Duodenal mucosa (tissue), 2 donors: ENCODE measurements around the gene NOP16.

Experiments
- H3K27ac ChIP-seq: one replicate; pipeline ENCODE4 v1.7.0; 2013; ENCODE audit warnings: low read depth, low read length
- H3K27me3 ChIP-seq, 2 donors: one replicate each; pipeline ENCODE4 v1.7.0; 2013; ENCODE audit warnings: low read length in 2 of 2, control low read depth in 1 of 2; ENCODE audit not compliant: insufficient read depth in 2 of 2, control insufficient read depth in 1 of 2
- H3K36me3 ChIP-seq, 2 donors: one replicate each; pipeline ENCODE4 v1.7.0; 2013; ENCODE audit warnings: low read length in 2 of 2, control low read depth in 1 of 2; ENCODE audit not compliant: insufficient read depth in 2 of 2, control insufficient read depth in 1 of 2
- H3K4me1 ChIP-seq, 2 donors: one replicate each; pipeline ENCODE4 v1.7.0; 2013; ENCODE audit warnings: low read length in 2 of 2, control low read depth in 1 of 2; ENCODE audit not compliant: insufficient read depth in 2 of 2, control insufficient read depth in 1 of 2
- H3K4me3 ChIP-seq, 2 donors: one replicate each; pipeline ENCODE4 v1.7.0; 2013; ENCODE audit warnings: low read length in 2 of 2, low read depth in 1 of 2
- H3K9ac ChIP-seq, 2 donors: one replicate each; pipeline ENCODE4 v1.7.0; 2013; ENCODE audit warnings: low read length in 2 of 2, low read depth in 1 of 2
- H3K9me3 ChIP-seq, 2 donors: one replicate each; pipeline ENCODE4 v1.7.0; 2013; ENCODE audit warnings: low read length in 2 of 2, control low read depth in 1 of 2; ENCODE audit not compliant: control insufficient read depth in 1 of 2

The NOP16 gene

GRCh38 chr5:176400382-176401156, 12.2 kb upstream of the NOP16 start:
- Histone ChIP-seq H3K27me3 (no peaks in the 10 kb centered on the region), H3K4me1 (peaks cover 34 to 45% of the 10 kb centered on the region in 2 donors), H3K9ac (peak overlapping the region; percentile 48 to 55), H3K27ac (peak overlapping the region; percentile 56), H3K36me3 (peaks cover 5 to 22% of the 10 kb centered on the region in 2 donors), H3K9me3 (no peaks in the 10 kb centered on the region), H3K4me3 (peak overlapping the region in 1 of 2 donors; percentile 10)

GRCh38 chr5:176397736-176398420, 9.5 kb upstream of the NOP16 start:
- Histone ChIP-seq H3K27ac (no peak overlapping the region), H3K4me3 (no peak overlapping the region), H3K36me3 (peaks cover 12 to 40% of the 10 kb centered on the region in 2 donors), H3K27me3 (no peaks in the 10 kb centered on the region), H3K4me1 (peaks cover 24 to 28% of the 10 kb centered on the region in 2 donors), H3K9me3 (no peaks in the 10 kb centered on the region), H3K9ac (no peak overlapping the region)

- peaks cover 16 to 56% of the 10 kb centered on the region in 2 donors for H3K36me3 ChIP-seq
These were observed 7.9 kb upstream of the NOP16 start for GRCh38 chr5:176396330-176396729.

GRCh38 chr5:176394881-176395675, 6.7 kb upstream of the NOP16 start:
- H3K36me3 ChIP-seq = peaks cover 20 to 63% of the 10 kb centered on the region in 2 donors
- H3K4me3 ChIP-seq = no peak overlapping the region
- no peaks in the 10 kb centered on the region for H3K27me3 ChIP-seq
- no peak overlapping the region for H3K9ac ChIP-seq
- no peaks in the 10 kb centered on the region for H3K9me3 ChIP-seq
- H3K4me1 ChIP-seq = peaks cover 1 to 6% of the 10 kb centered on the region in 2 donors
- no peak overlapping the region for H3K27ac ChIP-seq

More at GRCh38 chr5:176396330-176396729, 7.9 kb upstream of the NOP16 start:
- Histone ChIP-seq H3K4me1 (peaks cover 14% of the 10 kb centered on the region in 2 donors), H3K9me3 (no peaks in the 10 kb centered on the region), H3K9ac (no peak overlapping the region), H3K27me3 (no peaks in the 10 kb centered on the region), H3K4me3 (no peak overlapping the region), H3K27ac (no peak overlapping the region)

GRCh38 chr5:176394096-176394495, 5.7 kb upstream of the NOP16 start:
- Histone ChIP-seq H3K27ac (no peak overlapping the region), H3K9ac (no peak overlapping the region), H3K9me3 (no peaks in the 10 kb centered on the region), H3K4me3 (no peak overlapping the region), H3K27me3 (no peaks in the 10 kb centered on the region), H3K4me1 (peaks cover 0 to 10% of the 10 kb centered on the region in 2 donors), H3K36me3 (peaks cover 20 to 63% of the 10 kb centered on the region in 2 donors)

GRCh38 chr5:176392526-176392925, 4.1 kb upstream of the NOP16 start:
- Histone ChIP-seq H3K4me1 (peaks cover 4 to 17% of the 10 kb centered on the region in 2 donors), H3K27ac (no peak overlapping the region), H3K36me3 (peaks cover 20 to 57% of the 10 kb centered on the region in 2 donors), H3K27me3 (no peaks in the 10 kb centered on the region), H3K9me3 (no peaks in the 10 kb centered on the region), H3K9ac (no peak overlapping the region), H3K4me3 (no peak overlapping the region)

GRCh38 chr5:176391999-176392398, 3.6 kb upstream of the NOP16 start:
- Histone ChIP-seq H3K4me1 (peaks cover 9 to 22% of the 10 kb centered on the region in 2 donors), H3K9me3 (no peaks in the 10 kb centered on the region), H3K27ac (no peak overlapping the region), H3K4me3 (no peak overlapping the region), H3K27me3 (no peaks in the 10 kb centered on the region), H3K36me3 (peaks cover 20 to 54% of the 10 kb centered on the region in 2 donors), H3K9ac (no peak overlapping the region)

- Histone ChIP-seq H3K9me3 (no peaks in the 10 kb centered on the region), H3K4me3 (no peak overlapping the region), H3K36me3 (peaks cover 20 to 49% of the 10 kb centered on the region in 2 donors), H3K4me1 (peaks cover 14 to 25% of the 10 kb centered on the region in 2 donors), H3K9ac (no peak overlapping the region), H3K27me3 (no peaks in the 10 kb centered on the region), H3K27ac (no peak overlapping the region)
These were observed 3.1 kb upstream of the NOP16 start for GRCh38 chr5:176391479-176391878.

- H3K27me3 ChIP-seq = no peaks in the 10 kb centered on the region
- H3K9ac ChIP-seq = peak overlapping the region; percentile 98 to 99
- H3K27ac ChIP-seq = peak overlapping the region; percentile 97
- H3K4me3 ChIP-seq = peak overlapping the region; percentile 89 to 99
- H3K4me1 ChIP-seq = peaks cover 16 to 26% of the 10 kb centered on the region in 2 donors
- peaks cover 18 to 49% of the 10 kb centered on the region in 2 donors for H3K36me3 ChIP-seq
- no peaks in the 10 kb centered on the region for H3K9me3 ChIP-seq
These were observed 1.0 kb upstream of the NOP16 start for GRCh38 chr5:176389135-176390123.
